PC-9 (cell line): ENCODE data around the gene CCDC12. TPM values are rescaled to one million over a fixed set of nuclear protein-coding genes. Genes with fewer than 3 reads are reported as not detected.

Source experiments
- BruUV-seq: library from RNA; stranded (reverse); fragments of 400-500 nt; replicated peaks from 2 replicates; lab custom pipeline; 2021; lab: Mats Ljungman, UMichigan
- CTCF ChIA-PET: fragments of 300-600 bp; sonication (Branson Sonifier 250); formaldehyde crosslinking; loops from one replicate; lab custom pipeline; 2022; ENCODE audit warnings: antibody characterized with exemption; lab: Charles Lee
- POLR2A ChIA-PET: fragments of 300-600 bp; sonication (Branson Sonifier 250); formaldehyde crosslinking; loops from one replicate; lab custom pipeline; 2022; ENCODE audit warnings: antibody characterized with exemption; ENCODE audit not compliant: unreplicated experiment; lab: Charles Lee
- DNase-seq, 2 experiments: peaks; one replicate each; pipeline versions ENCODE4 v3.0.0 to v3.0.0-alpha.2; 2015 to 2022; ENCODE audit warnings: mixed read lengths in 1 of 2
- H2AFZ ChIP-seq: fragments of 200-600 bp; sonication (generic); 2 replicates; pipeline ENCODE4 v1.8.1; 2017; ENCODE audit warnings: antibody characterized with exemption
- H3F3A ChIP-seq: fragments of 200-600 bp; sonication (generic); 2 replicates; pipeline ENCODE4 v1.8.1; 2017; ENCODE audit warnings: antibody characterized with exemption, mild to moderate bottlenecking, low read depth; ENCODE audit not compliant: insufficient read depth
- H3K27ac ChIP-seq: fragments of 200-600 bp; sonication (generic); 2 replicates; pipeline ENCODE4 v1.6.1; 2016; ENCODE audit warnings: mixed run types
- H3K27me3 ChIP-seq: fragments of 200-600 bp; sonication (generic); 2 replicates; pipeline ENCODE4 v1.6.1; 2016; ENCODE audit warnings: low read depth, mixed run types; ENCODE audit not compliant: insufficient read depth
- H3K36me3 ChIP-seq: fragments of 200-600 bp; sonication (generic); 2 replicates; pipeline ENCODE4 v1.6.1; 2016; ENCODE audit warnings: low read depth, mixed run types
- H3K4me1 ChIP-seq: fragments of 200-600 bp; sonication (generic); replicated peaks from 2 replicates; pipeline ENCODE4 v1.6.1; 2016; ENCODE audit warnings: mixed run types; ENCODE audit not compliant: insufficient read depth
- H3K4me2 ChIP-seq: fragments of 200-600 bp; sonication (generic); 2 replicates; pipeline ENCODE4 v1.6.1; 2017; ENCODE audit warnings: mixed run types
- H3K4me3 ChIP-seq: fragments of 200-600 bp; sonication (generic); 2 replicates; pipeline ENCODE4 v1.6.1; 2016; ENCODE audit warnings: mixed run types
- H3K79me2 ChIP-seq: fragments of 200-600 bp; sonication (generic); 2 replicates; pipeline ENCODE4 v1.6.1; 2017; ENCODE audit warnings: low read depth, mixed run types
- H3K9me2 ChIP-seq: fragments of 200-600 bp; sonication (generic); 2 replicates; pipeline ENCODE4 v1.8.1; 2017; ENCODE audit warnings: mild to moderate bottlenecking; ENCODE audit not compliant: insufficient read depth
- H3K9me3 ChIP-seq: fragments of 200-600 bp; sonication (generic); 2 replicates; pipeline ENCODE4 v1.8.1; 2016; ENCODE audit warnings: low read depth; ENCODE audit not compliant: insufficient read depth
- H4K20me1 ChIP-seq: fragments of 200-600 bp; sonication (generic); 2 replicates; pipeline ENCODE4 v1.8.1; 2017; ENCODE audit not compliant: insufficient read depth
- CTCF ChIP-seq: fragments of 200-600 bp; sonication (generic); conservative IDR thresholded peaks from 2 replicates; pipeline ENCODE4 v1.6.1; 2017; ENCODE audit warnings: mixed run types, antibody characterized with exemption, mild to moderate bottlenecking, moderate library complexity
- EZH2 ChIP-seq: fragments of 200-600 bp; sonication (generic); IDR thresholded peaks from 2 replicates; pipeline ENCODE4 v1.8.0; 2017; ENCODE audit warnings: antibody characterized with exemption, low read depth
- intact Hi-C: fragments of 100-400 bp; cut with micrococcal nuclease; formaldehyde crosslinking; loops from one replicate; pipeline ENCODE4 v1.10.0; 2022; ENCODE audit not compliant: unreplicated experiment
- total RNA-seq: library from RNA; stranded (reverse); gene quantifications from 2 replicates; pipeline ENCODE4 v1.2.3, GENCODE V29; 2021

The CCDC12 gene
- total RNA-seq, 1 experiment from 2014 or later: 39.3 TPM

GRCh38 chr3:46970391-46971091 lies 6.0 kb downstream of the CCDC12 start:
- no peak for DNase-seq
- H2AFZ ChIP-seq: no peak overlapping the region
- no TSS peak for BruUV-seq
- intact Hi-C loops: no loop called here
- no peak for TF ChIP-seq CTCF
- no peak for TF ChIP-seq EZH2
- no peaks in the 10 kb centered on the region for H3K9me2 ChIP-seq
- H3K79me2 ChIP-seq: peaks cover 100% of the 10 kb centered on the region
- no peak overlapping the region for H3K27ac ChIP-seq
- ChIA-PET POLR2A (interaction anchor here (0.6 kb wide), 1 partner anchor 23 kb away, joined by 8 read pairs; no protein-coding TSS in a partner anchor), CTCF (no interaction called here)
- no peak overlapping the region for H3K4me3 ChIP-seq
- peaks cover 86% of the 10 kb centered on the region for H4K20me1 ChIP-seq
- no peaks in the 10 kb centered on the region; the same call in 1 of the 2 replicates for H3K36me3 ChIP-seq
- H3K4me1 ChIP-seq: peaks cover 9% of the 10 kb centered on the region
- peaks cover 2% of the 10 kb centered on the region; the same call in 1 of the 2 replicates for H3F3A ChIP-seq
- no peaks in the 10 kb centered on the region for H3K9me3 ChIP-seq
- no peaks in the 10 kb centered on the region for H3K27me3 ChIP-seq
- no peak overlapping the region for H3K4me2 ChIP-seq

GRCh38 chr3:46968783-46969428 lies 7.6 kb downstream of the CCDC12 start:
- Histone ChIP-seq H3K36me3 (no peaks in the 10 kb centered on the region; the same call in 1 of the 2 replicates), H3K9me3 (no peaks in the 10 kb centered on the region), H3K27me3 (no peaks in the 10 kb centered on the region), H3K4me3 (no peak overlapping the region), H3K9me2 (no peaks in the 10 kb centered on the region), H3K4me1 (peaks cover 12% of the 10 kb centered on the region; the same call in 1 of the 2 replicates), H3K27ac (no peak overlapping the region), H2AFZ (no peak overlapping the region), H3K4me2 (no peak overlapping the region), H3F3A (peaks cover 2% of the 10 kb centered on the region; the same call in 1 of the 2 replicates), H3K79me2 (peaks cover 90% of the 10 kb centered on the region), H4K20me1 (peaks cover 79% of the 10 kb centered on the region)
- BruUV-seq: no TSS peak
- ChIA-PET POLR2A (interaction anchor here (0.6 kb wide), 1 partner anchor 8 kb away, joined by 6 read pairs; no protein-coding TSS in a partner anchor), CTCF (no interaction called here)
- TF ChIP-seq EZH2 (no peak), CTCF (no peak)
- DNase-seq: no peak
- intact Hi-C loops: no loop called here

- POLR2A ChIA-PET: no interaction called here
- no peaks in the 10 kb centered on the region for H3K36me3 ChIP-seq
- no peak for DNase-seq
- H3K9me3 ChIP-seq: no peaks in the 10 kb centered on the region
- no TSS peak for BruUV-seq
- no peaks in the 10 kb centered on the region for H3K9me2 ChIP-seq
- H3K4me3 ChIP-seq: no peak overlapping the region
- no peak overlapping the region for H3K27ac ChIP-seq
- intact Hi-C loops: no loop called here
- CTCF ChIA-PET: interaction anchor here (1.0 kb wide), 1 partner anchor 15 kb away, joined by 3 read pairs; no protein-coding TSS in a partner anchor
- H4K20me1 ChIP-seq: peaks cover 66% of the 10 kb centered on the region
- peaks cover 21% of the 10 kb centered on the region for H3K4me1 ChIP-seq
- peaks cover 82% of the 10 kb centered on the region for H3K79me2 ChIP-seq
- TF ChIP-seq CTCF (no peak), EZH2 (no peak)
- H3K4me2 ChIP-seq: no peak overlapping the region
- H3F3A ChIP-seq: peaks cover 8% of the 10 kb centered on the region
- H2AFZ ChIP-seq: no peak overlapping the region
- no peaks in the 10 kb centered on the region for H3K27me3 ChIP-seq
Observed at GRCh38 chr3:46966811-46967210, 9.7 kb downstream of the CCDC12 start.
